NCI-H345 treated with DMSO at 0.1 percent for 48 hours (cell line): ENCODE measurements around the gene DSE.

Experiments used
- DNase-seq: peaks from one replicate; lab custom pipeline; 2025; ENCODE audit not compliant: unreplicated experiment; lab: John Stamatoyannopoulos, UW

DSE gene

GRCh38 chr6:116471531-116471930 lies 100.8 kb downstream of the DSE start:
- DNase-seq: no peak

DNA sequence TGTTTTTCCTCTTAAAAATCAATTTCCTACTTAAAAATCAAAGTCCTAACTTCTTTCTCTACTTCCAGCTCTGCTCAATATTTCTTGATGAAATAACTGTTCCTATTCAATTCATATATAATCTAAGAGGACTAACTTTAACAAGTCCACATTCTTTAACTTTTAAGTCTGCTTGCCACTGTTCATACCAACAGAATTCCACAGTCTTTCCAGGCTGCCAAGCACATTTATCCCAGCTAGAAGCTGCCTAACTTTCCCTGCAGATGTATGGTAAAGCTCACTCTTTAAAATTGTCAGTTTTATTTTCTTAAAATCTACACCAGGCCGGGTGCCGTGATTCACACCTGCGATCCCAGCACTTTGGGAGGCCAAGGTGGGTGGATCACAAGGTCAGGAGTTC lies 102.0 kb downstream of the DSE start:
- no peak for DNase-seq

DNA sequence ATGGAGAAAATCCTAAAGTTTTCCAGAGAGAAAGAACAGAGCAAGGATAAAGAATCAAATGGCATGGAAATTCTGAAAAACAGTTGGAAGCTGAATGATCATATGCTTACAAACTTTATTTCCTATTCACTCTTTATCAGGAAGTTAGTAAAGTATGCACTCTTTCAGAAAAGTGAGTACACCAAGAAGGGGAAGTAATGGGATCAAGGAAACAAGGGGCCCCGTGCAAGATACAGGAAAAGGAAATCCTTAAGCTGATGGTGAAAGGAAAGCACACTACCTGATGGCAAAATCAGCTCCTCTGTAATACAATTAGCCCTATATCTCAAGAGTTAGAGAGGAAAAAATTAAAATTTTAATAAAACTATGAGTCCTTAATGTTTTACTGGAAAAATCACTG lies 104.4 kb downstream of the DSE start:
- no peak for DNase-seq

GRCh38 chr6:116476002-116476678 lies 105.4 kb downstream of the DSE start:
- no peak for DNase-seq

- DNase-seq: no peak
Observed at GRCh38 chr6:116482780-116483179, 112.0 kb downstream of the DSE start.

GRCh38 chr6:116483616-116484015 lies 112.9 kb downstream of the DSE start:
- no peak for DNase-seq

DNA sequence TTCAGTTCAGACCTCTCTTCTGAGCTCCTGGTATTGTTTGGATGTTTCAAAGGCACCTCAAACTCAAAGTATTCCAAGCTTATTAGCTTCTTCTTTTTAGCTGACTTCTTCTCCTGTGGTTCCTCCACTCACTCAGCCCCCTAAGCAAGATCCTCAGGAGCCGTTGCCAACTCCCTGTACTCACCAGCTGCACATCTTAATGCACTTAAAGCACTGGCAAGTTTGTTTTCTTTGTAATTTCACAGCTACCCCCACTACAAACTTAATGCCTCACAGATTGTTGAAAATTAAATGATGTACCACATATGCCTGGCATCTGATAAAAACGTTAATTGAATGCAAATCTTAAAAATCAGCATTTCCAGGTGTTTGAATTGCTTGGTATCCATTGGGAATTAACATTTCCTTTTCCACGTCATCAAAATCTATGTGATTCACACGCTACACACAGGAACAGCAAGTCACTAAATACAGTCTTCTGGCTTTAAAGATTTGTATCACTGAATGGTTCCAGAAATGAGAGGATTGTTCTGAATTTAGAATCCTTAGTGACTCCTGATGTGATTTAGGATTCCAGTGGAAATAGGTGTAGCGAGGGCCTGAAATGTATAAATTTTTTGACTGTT lies 114.9 kb downstream of the DSE start:
- no peak for DNase-seq

DNA sequence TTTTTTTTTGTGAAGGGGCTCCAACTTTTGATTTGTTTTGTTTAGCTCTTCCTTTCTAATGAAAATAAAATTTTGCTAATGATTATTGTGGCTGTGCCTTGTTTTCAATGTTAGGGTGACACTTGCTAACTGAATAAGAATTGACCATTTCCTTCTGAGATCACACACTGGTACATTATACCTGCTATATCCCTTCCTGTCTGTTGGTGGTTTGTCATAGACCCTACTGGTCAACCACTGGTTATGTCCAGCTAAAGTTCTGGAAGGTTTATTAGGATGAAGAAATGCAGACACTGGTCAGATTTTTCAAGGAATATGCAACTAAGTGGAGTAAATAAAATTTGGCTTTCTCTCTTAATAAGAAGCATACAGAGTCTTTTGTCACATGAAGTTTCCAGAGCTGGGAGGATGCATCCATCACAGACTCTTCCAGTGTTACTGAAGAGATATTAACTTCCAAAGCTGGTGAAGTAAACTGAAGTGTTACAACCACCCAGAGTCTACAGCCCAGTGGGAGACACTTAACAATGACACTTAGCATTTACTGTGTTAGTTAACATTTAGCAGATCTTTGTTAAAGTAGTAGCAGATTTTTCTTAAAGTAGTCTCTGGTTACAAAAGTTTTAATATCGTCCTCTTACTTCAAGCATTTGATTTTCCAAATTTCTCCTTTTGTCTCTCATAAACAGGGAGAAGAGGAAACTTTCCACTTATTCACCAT lies 121.0 kb downstream of the DSE start:
- no peak for DNase-seq

- DNase-seq: no peak
Observed at GRCh38 chr6:116492331-116493067, 121.8 kb downstream of the DSE start.
